CD4-positive, alpha-beta T cell treated with Interleukin-1 beta for 1 hour (primary cell): ENCODE measurements around the gene XRCC4.
"Not testable (repeated sequence)": the region's sequence is repeated elsewhere in the genome, so short reads cannot be mapped to it uniquely, and the experiment has no call there.

Source experiments
- DNase-seq, 2 donors: peaks; one replicate each; pipeline ENCODE4 v3.0.0-alpha.2; 2020 to 2022

The XRCC4 gene

GRCh38 chr5:83118976-83119375, 41.6 kb downstream of the XRCC4 start:
- no peak for DNase-seq

DNA sequence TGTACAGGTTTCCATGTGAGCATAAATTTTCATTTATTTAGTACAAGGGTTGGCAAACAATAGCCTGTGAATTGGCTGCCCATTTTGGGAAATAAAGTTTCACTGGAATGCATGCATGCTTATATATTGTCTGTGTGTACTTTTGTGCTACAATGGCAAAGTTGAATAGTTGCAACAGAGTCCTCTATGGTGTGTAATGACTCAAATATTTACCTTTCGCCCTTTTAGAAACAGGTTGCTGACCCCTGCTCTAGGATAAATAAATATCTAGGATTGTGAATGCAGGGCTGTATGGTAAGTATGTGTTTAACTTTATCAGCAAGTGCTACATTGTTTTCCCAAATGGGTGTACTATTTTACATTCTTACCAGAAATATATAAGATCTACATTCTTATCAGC, 47.2 kb downstream of the XRCC4 start:
- no peak for DNase-seq

DNA sequence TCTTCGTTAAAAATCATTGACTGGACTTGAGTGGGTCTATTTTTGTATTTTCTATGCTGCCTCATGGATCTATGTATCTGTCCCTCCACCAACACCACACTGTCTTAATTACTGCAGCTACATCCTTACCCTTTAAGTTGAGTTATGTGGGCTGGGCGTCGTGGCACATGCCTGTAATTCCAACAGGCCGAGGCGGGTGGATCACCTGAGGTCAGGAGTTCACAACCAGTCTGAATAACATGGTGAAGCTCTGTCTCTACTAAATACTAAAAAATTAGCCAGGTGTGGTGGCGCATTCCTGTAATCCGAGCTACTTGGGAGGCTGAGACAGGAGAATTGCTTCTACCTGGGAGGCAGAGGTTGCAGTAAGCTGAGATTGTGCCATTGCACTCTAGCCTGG, 48.2 kb downstream of the XRCC4 start:
- no peak for DNase-seq

DNA sequence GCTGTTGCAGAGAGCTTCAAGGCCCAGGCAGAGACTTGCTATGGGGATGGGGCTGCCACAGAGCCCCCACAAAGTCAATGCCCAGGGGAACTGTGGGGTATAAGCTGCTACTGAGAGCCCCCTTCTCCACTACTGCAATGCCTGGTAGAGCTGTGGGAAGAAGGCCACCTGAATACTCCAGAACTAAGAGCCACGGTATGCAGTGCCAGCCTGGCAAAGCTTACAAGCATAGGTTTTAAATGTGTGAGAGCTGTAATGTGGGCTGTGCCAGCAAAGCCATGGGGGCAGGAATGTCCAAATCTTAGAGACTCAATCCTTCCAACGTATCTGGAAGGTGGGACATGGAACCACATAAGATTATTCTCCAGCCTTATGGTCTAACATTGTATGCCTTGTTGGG, 49.2 kb downstream of the XRCC4 start:
- no peak for DNase-seq

GRCh38 chr5:83133797-83134196, 56.5 kb downstream of the XRCC4 start:
- no peak for DNase-seq

DNA sequence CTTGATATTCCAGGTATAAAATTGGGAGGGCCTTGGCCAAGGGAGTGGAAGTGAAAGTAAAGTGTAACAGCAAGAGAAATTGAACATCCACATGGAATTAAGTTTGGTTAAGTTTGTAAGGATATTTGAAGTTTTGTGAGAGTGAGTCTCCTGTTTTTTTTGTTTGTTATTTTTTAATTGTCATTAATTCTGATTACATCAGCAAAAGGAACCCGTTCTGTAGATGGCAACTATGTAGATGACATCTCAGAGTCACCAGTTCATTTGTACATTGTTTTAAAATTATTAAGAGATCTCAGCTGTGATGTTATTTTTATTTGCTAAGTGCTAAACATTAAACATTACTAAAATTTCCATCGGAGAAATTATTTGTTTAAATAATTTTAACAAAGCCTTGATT, 65.2 kb downstream of the XRCC4 start:
- DNase-seq, result no peak

- no peak for DNase-seq
Measured at GRCh38 chr5:83145241-83145640, 67.9 kb downstream of the XRCC4 start.

DNA sequence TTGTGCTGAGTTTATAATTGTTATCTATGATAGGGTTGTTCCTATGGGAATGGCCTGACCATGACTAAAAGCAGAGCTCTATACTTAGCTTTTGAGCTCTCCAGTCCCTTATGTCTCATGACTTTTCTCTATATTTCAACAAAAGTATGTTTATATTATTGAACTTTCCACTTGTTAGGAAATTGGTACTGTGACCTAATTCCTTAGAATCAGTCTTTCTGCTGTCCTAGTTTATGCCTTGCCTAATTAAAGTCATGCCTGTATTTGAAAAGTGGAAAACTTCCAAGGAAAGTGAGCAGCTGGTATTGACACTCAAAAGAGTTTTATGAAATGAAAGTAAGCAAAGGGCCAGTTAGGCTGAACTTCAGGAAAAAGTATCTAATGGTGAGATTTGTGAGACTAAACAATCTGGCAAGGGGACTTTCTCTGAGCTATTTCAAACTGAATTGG, 68.6 kb downstream of the XRCC4 start:
- DNase-seq, result no peak

DNA sequence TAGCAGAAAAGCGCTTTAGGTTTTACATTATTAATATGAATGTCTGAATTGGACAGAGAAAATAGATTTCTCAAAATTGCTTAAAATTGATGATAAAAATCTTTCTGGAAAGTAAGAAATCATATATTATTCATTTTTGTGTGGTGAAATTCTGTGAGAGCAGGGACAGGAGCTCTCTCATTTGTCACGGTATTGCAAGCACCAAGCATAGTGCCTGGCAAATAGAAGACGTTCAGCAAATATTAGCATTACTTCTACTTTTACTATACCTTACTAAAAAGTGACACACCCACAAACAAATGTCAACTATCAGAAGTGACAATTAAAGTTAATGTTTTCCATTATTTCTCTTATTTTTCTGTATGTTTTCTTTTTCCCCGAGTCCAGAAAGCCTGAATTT, 69.1 kb downstream of the XRCC4 start:
- no peak for DNase-seq

GRCh38 chr5:83147593-83147992, 70.2 kb downstream of the XRCC4 start:
- DNase-seq, result no peak

GRCh38 chr5:83148370-83148769, 71.0 kb downstream of the XRCC4 start:
- no peak for DNase-seq

GRCh38 chr5:83149671-83150070, 72.3 kb downstream of the XRCC4 start:
- no peak for DNase-seq

DNA sequence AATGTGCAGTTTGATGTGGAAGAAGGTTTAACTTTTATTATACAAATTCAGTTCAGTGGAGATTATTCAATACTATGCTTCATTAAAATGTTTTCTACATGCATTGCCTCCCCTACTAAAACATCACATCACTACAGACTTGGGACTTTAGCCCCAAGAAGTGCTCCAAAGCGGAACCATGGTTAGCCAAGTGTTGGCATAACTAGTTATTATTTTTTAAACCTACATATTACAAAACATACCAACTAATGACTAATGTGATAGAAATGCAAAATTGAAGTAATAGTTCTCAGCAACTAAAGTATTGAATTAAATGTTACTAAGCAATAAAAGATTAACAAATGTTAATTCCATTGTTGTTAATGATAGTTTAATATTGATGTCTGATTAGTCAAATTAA, 74.5 kb downstream of the XRCC4 start:
- DNase-seq, result no peak

- not testable (repeated sequence) for DNase-seq
Measured at GRCh38 chr5:83152996-83153395, 75.6 kb downstream of the XRCC4 start.

DNA sequence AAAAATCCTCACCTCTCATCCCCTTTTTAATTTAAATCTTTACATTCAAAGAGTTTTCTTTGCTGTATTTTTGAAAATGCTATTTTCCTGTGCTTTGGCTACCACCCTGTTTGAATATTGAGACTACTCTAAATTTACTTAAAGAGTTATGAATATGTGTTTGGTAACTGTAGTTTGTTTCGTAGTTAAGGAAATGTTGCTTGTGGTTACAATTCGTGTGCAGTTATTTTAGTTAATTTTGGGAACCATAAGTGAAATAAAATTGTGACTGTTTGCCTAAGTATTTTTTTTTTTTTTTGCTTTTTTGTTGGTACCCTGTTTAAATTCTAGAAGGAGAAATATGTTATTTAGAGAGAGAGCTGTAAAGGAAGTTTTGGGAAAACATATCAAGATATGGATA, 78.7 kb downstream of the XRCC4 start:
- no peak for DNase-seq

DNA sequence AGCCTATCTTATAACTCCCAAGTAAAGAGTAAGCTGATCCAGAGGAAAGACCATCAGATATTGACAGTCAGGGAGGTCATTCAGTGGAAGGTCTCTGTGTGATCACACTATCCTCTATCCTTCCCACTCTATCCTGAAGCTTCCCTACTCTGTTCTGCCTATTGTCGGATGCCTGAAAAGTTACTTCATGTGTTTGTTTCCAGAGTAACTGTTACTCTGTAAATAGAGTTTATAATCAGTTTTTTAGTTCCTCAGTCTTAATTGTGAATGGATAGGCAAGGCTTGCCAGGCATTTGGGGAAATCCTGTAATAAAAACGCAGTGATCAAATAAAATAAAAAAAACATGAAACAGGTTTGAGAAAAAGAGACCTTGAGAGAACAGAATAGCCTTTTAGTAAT, 79.8 kb downstream of the XRCC4 start:
- no peak for DNase-seq

DNA sequence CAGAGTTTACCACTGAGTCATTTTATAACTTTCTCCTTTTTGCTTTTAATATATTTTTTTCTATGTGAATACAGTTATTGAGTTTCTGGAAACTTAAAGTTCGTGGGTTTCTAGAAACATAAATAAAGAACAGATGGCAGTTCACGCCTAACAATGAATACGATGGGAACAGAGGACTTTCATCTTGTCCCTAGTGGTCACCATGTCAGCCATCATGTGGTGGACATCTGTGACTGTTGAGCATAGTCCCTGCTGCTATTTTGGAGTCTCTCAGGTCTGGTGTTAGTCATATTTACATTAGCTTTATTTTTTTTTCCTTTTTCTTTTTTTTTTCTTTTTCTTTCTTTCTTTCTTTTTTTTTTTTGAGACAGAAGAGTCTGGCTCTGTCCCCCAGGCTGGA, 85.3 kb downstream of the XRCC4 start:
- DNase-seq, result no peak

GRCh38 chr5:83167538-83167937, 90.2 kb downstream of the XRCC4 start:
- DNase-seq, result no peak

GRCh38 chr5:83169571-83170337, 92.4 kb downstream of the XRCC4 start:
- no peak for DNase-seq

- no peak for DNase-seq
Measured at GRCh38 chr5:83172011-83172410, 94.7 kb downstream of the XRCC4 start.

DNA sequence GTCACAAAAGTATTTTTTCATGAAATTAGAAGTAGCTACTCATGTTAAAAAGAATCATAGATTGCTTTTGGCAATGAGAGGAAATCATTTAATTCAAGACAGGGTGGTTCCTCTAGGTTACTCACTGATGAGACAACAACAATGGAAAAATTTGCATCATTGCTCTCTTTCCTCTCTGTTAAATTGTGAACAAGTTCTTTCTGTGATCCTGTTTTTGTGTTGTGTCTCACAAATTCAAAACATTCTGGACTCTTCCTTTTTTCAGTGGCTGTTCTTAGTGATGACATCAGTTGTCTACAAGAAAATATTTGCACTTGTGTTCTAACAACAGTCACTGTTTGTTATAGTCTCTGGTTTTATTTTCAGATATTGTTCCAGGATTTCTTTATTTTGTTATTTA, 95.3 kb downstream of the XRCC4 start:
- no peak for DNase-seq

- no peak for DNase-seq
Measured at GRCh38 chr5:83173826-83174225, 96.5 kb downstream of the XRCC4 start.

DNA sequence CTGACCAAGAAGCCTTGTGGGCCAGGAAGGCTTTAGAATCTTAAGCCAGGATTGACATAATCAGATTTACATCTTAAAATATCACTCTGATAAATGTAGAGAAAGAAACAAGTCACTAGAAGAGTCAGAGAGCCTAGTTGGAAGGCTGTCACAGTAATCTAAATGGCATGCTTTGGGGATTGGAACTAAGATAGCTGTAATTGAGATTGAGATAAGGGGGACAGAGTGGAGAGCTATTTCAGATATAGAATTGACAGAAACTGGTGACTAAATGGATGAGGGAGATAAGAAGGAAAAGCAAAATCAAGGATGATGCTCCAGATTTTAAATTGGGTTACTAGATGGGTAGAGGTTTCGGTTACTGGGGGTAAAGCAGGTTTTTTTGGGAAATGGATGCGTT, 100.5 kb downstream of the XRCC4 start:
- DNase-seq, result no peak

- DNase-seq, result no peak
Measured at GRCh38 chr5:83179966-83180365, 102.6 kb downstream of the XRCC4 start.

DNA sequence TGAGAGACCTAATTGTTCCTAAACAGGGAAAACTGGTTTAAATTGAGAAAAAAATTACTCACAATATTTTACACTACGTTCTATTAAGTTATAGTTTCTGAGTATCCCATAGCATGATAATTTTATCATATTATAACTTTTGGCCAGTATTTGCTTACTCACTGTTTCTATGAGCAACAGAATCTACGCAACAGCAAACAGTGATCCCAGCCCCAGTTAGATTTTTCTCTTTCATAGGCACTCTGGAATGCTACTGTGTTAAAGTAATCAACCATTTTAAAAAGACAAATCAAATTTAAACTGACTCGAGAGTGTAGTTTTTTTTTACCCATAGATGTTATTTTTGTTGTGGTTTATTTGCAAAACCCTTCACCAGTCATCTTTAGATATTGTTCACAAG, 107.2 kb downstream of the XRCC4 start:
- no peak for DNase-seq
